Ishikawa (cell line): Measurements from ENCODE around the gene CACNA2D2.

ENCODE experiments used
- CEBPB ChIP-seq: IDR thresholded peaks from 2 replicates; pipeline ENCODE4 v1.6.1; 2012
- CREB1 ChIP-seq: IDR thresholded peaks from 2 replicates; pipeline ENCODE4 v1.6.1; 2012; ENCODE audit warnings: low read depth
- EGR1 ChIP-seq: IDR thresholded peaks from 2 replicates; pipeline ENCODE4 v1.6.1; 2012
- EP300 ChIP-seq: IDR thresholded peaks from 2 replicates; pipeline ENCODE4 v1.6.1; 2012; ENCODE audit warnings: borderline replicate concordance
- FOXM1 ChIP-seq: IDR thresholded peaks from 2 replicates; pipeline ENCODE4 v1.6.1; 2012; ENCODE audit warnings: low read depth, borderline replicate concordance
- MAX ChIP-seq: IDR thresholded peaks from 2 replicates; pipeline ENCODE4 v1.6.1; 2012
- NFIC ChIP-seq: IDR thresholded peaks from 2 replicates; pipeline ENCODE4 v1.6.1; 2012
- RAD21 ChIP-seq: IDR thresholded peaks from 2 replicates; pipeline ENCODE4 v1.6.1; 2012; ENCODE audit warnings: low read depth
- REST ChIP-seq: IDR thresholded peaks from 2 replicates; pipeline ENCODE4 v1.6.1; 2012; ENCODE audit warnings: low read depth, mild to moderate bottlenecking
- TAF1 ChIP-seq: IDR thresholded peaks from 2 replicates; pipeline ENCODE4 v1.6.1; 2012; ENCODE audit warnings: low read depth, mild to moderate bottlenecking
- TCF12 ChIP-seq: IDR thresholded peaks from 2 replicates; pipeline ENCODE4 v1.6.1; 2012; ENCODE audit warnings: low read depth
- TEAD4 ChIP-seq: IDR thresholded peaks from 2 replicates; pipeline ENCODE4 v1.6.1; 2012
- YY1 ChIP-seq: IDR thresholded peaks from 2 replicates; pipeline ENCODE4 v1.6.1; 2012; ENCODE audit warnings: low read depth
- ZBTB7A ChIP-seq: IDR thresholded peaks from 2 replicates; pipeline ENCODE4 v1.6.1; 2012; ENCODE audit warnings: low read depth
- TF ChIP-seq, protein P1 (sequence below): IDR thresholded peaks from 2 replicates; pipeline ENCODE4 v1.6.1; 2012

Gene CACNA2D2

GRCh38 chr3:50464569-50464968 is 38.9 kb downstream of the CACNA2D2 start:
- TF ChIP-seq TAF1, result no peak
- no peak for TF ChIP-seq TCF12
- TF ChIP-seq REST, result no peak
- no peak for TF ChIP-seq EGR1
- no peak for TF ChIP-seq ZBTB7A
- no peak for TF ChIP-seq CREB1
- TF ChIP-seq TEAD4, result no peak
- TF ChIP-seq RAD21, result no peak
- no peak for TF ChIP-seq FOXM1
- no peak for TF ChIP-seq MAX
- TF ChIP-seq NFIC, result no peak
- no peak for TF ChIP-seq EP300
- TF ChIP-seq CEBPB, result no peak
- TF ChIP-seq, protein P1, sequence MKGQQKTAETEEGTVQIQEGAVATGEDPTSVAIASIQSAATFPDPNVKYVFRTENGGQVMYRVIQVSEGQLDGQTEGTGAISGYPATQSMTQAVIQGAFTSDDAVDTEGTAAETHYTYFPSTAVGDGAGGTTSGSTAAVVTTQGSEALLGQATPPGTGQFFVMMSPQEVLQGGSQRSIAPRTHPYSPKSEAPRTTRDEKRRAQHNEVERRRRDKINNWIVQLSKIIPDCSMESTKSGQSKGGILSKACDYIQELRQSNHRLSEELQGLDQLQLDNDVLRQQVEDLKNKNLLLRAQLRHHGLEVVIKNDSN, result no peak
- no peak for TF ChIP-seq YY1

DNA sequence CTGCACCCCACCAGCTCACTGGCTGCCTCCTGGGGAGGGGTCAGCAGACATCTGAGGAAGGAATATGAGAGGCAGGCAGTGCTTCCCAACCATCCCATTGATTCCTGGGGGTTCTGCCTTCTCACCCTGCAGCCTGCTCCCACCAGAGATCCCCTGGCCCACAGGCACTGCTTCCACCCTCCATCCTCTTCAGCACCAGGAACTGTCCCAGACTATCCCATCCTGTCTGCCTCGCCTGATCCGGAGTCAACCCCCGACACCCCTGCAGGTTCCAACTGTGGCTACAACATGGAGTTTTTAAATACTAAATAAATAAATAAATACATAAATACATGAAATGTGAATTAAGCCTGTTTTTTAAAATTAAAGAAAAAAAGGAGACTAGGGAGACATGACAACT is 43.6 kb downstream of the CACNA2D2 start:
- TF ChIP-seq REST (peak; percentile 73), FOXM1 (no peak)

GRCh38 chr3:50457988-50458387 is 45.4 kb downstream of the CACNA2D2 start:
- TF ChIP-seq EGR1, result no peak

DNA sequence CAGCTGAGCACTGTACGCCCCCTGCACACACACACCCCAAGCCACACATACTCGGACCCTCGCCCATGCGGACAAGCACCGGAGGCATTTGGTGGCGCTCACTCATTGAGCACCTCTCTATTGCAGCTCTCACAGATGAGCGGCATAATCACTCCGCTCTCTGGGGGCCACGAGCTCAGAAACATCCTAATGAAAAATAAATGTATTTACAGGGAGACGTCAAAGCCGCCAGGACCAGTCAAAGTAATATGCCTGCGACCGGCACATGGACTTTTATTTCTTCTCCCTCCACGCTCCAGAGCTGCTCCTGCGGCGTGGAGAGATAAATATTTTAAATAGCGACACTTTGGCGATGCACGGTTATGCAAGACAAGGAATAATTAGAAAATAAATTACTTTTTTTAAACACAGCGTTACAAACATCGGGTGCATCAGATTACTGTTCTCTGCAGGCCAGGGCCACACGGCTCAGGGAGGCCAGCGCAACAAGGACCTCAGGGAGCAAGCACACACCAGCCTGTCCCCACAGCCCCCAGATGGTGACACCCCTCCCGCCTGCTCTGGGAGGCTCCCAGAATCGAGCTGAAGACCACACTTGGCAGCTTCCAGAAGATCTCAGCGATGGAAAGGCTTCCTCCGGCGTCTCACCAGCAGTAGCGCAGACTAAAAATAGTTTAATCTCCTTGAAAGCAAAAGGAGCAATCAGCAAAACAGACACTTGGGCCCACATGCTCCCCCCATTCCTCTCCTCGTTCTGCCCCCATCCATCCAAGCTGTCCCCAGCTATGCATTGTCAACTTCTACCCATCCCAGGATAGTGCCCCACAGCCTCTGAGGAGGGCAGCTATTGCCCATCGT is 48.0 kb downstream of the CACNA2D2 start:
- no peak for TF ChIP-seq TEAD4
- TF ChIP-seq, protein P1, result no peak

DNA sequence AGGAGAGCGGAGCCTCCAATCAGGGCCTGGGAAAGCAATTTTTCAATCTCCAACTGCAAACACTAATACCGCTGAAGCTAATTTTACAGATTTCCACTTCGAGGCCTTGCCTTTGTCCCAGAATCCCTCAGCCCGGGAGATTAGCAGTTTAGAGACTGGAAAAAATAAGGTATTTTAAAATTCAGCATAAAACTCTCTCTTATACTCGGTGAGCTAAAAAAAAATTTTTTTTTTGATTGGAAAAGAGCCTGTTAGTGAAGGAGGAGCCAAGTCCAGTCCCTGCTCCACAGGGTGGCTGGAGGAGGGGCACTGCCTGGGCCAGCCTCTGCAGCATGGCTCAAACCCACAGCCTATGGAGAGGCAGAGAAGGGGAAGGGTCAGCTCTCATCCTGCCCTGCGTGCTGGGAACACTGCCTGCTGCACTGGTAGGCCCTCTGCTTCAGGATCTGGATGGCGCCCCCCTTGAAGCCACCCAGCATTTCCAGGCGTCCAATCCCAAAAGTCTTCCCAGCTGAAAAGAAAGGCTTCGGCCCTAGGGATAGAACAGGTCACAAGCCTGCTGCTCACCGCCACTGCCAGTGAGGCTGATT is 48.9 kb downstream of the CACNA2D2 start:
- TF ChIP-seq TCF12 (no peak), NFIC (no peak), RAD21 (no peak)

GRCh38 chr3:50453907-50454306 is 49.5 kb downstream of the CACNA2D2 start:
- TF ChIP-seq REST (no peak), TEAD4 (no peak), MAX (no peak), NFIC (no peak), ZBTB7A (no peak), TAF1 (no peak), EGR1 (no peak), YY1 (no peak), EP300 (no peak), CREB1 (no peak), TCF12 (no peak), RAD21 (no peak), FOXM1 (no peak), CEBPB (no peak)
- TF ChIP-seq, protein P1, result no peak
